HUES48 (cell line): Measurements from ENCODE around the gene DBNDD1.
"Not testable (repeated sequence)": the region's sequence is repeated elsewhere in the genome, so short reads cannot be mapped to it uniquely, and the experiment has no call there.

Experiments
- H3K27ac ChIP-seq: one replicate; pipeline ENCODE4 v1.7.0; 2013; ENCODE audit warnings: low read depth, low read length, inconsistent platforms
- H3K27me3 ChIP-seq: 2 replicates; pipeline ENCODE4 v1.6.1; 2013; ENCODE audit warnings: mild to moderate bottlenecking, low read length; ENCODE audit not compliant: control insufficient read depth, insufficient read depth
- H3K36me3 ChIP-seq: 2 replicates; pipeline ENCODE4 v1.6.1; 2013; ENCODE audit warnings: low read length; ENCODE audit not compliant: control insufficient read depth, insufficient read depth
- H3K4me1 ChIP-seq: 2 replicates; pipeline ENCODE4 v1.6.1; 2013; ENCODE audit warnings: mild to moderate bottlenecking, low read length; ENCODE audit not compliant: control insufficient read depth, insufficient read depth
- H3K4me3 ChIP-seq: 2 replicates; pipeline ENCODE4 v1.5.1; 2013; ENCODE audit warnings: mild to moderate bottlenecking, low read depth, low read length
- H3K9ac ChIP-seq: 2 replicates; pipeline ENCODE4 v1.6.1; 2013; ENCODE audit warnings: mild to moderate bottlenecking, low read depth, low read length, moderate library complexity
- H3K9me3 ChIP-seq: 2 replicates; pipeline ENCODE4 v1.6.1; 2013; ENCODE audit warnings: low read length; ENCODE audit not compliant: control insufficient read depth, insufficient read depth

DBNDD1 gene

GRCh38 chr16:89971495-89972243 lies 47.6 kb downstream of the DBNDD1 start:
- Histone ChIP-seq H3K4me1 (peaks cover 7% of the 10 kb centered on the region; the same call in 1 of the 2 replicates), H3K9ac (peak overlapping the region; percentile 95), H3K27ac (peak overlapping the region; percentile 97), H3K36me3 (peaks cover 10% of the 10 kb centered on the region), H3K4me3 (peak overlapping the region; percentile 90), H3K27me3 (no peaks in the 10 kb centered on the region), H3K9me3 (peaks cover 8% of the 10 kb centered on the region; the same call in 1 of the 2 replicates)

- Histone ChIP-seq H3K36me3 (peaks cover 10% of the 10 kb centered on the region), H3K4me1 (peaks cover 7% of the 10 kb centered on the region; the same call in 1 of the 2 replicates), H3K9ac (no peak overlapping the region), H3K9me3 (peaks cover 8% of the 10 kb centered on the region; the same call in 1 of the 2 replicates), H3K27ac (no peak overlapping the region), H3K27me3 (no peaks in the 10 kb centered on the region), H3K4me3 (no peak overlapping the region)
These were observed 49.4 kb downstream of the DBNDD1 start for GRCh38 chr16:89969741-89970410.

- H3K9ac ChIP-seq, H3K9me3 ChIP-seq, H3K4me3 ChIP-seq, H3K27ac ChIP-seq, H3K4me1 ChIP-seq, H3K27me3 ChIP-seq: not testable (repeated sequence)
- H3K36me3 ChIP-seq: peaks cover 14% of the 10 kb centered on the region
These were observed 51.2 kb downstream of the DBNDD1 start for GRCh38 chr16:89968074-89968473.

DNA sequence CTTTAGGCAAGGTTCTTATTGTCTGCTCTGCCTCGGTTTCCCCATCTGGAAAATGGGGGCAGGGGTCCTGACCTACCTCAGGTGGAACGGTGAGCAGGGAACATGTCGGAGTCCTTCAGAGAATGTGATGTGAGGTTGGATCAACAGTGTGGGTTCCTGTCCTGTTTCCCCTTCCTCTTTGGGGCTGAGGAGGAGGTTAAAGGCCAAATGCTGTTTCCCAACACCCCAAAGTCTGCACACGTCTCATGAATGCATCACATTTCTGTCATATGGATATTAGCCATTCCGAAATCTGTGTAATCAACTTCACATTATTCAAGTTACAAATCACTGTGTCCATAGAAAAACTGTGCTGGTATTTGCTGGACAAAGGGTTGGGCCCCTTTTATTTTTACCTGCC lies 51.8 kb downstream of the DBNDD1 start:
- H3K27me3 ChIP-seq, H3K27ac ChIP-seq, H3K9ac ChIP-seq, H3K4me1 ChIP-seq, H3K9me3 ChIP-seq, H3K4me3 ChIP-seq: not testable (repeated sequence)
- peaks cover 15% of the 10 kb centered on the region for H3K36me3 ChIP-seq

- 0 out of 2 replicates have a peak, but pooled peaks cover 3% of the 10 kb centered on the region for H3K4me1 ChIP-seq
- H3K9ac ChIP-seq: no peak overlapping the region
- H3K27me3 ChIP-seq: no peaks in the 10 kb centered on the region
- no peak overlapping the region for H3K27ac ChIP-seq
- H3K36me3 ChIP-seq: peaks cover 15% of the 10 kb centered on the region
- peaks cover 6% of the 10 kb centered on the region; the same call in 1 of the 2 replicates for H3K9me3 ChIP-seq
- H3K4me3 ChIP-seq: no peak overlapping the region
These were observed 52.5 kb downstream of the DBNDD1 start for GRCh38 chr16:89966756-89967155.

GRCh38 chr16:89965447-89966225 lies 53.6 kb downstream of the DBNDD1 start:
- Histone ChIP-seq H3K4me3 (no peak overlapping the region), H3K4me1 (no peaks in the 10 kb centered on the region), H3K27ac (no peak overlapping the region), H3K36me3 (peaks cover 25% of the 10 kb centered on the region), H3K27me3 (no peaks in the 10 kb centered on the region), H3K9ac (no peak overlapping the region), H3K9me3 (no peaks in the 10 kb centered on the region)

GRCh38 chr16:89964201-89964600 lies 55.1 kb downstream of the DBNDD1 start:
- no peaks in the 10 kb centered on the region for H3K4me1 ChIP-seq
- no peak overlapping the region for H3K9ac ChIP-seq
- H3K27ac ChIP-seq: no peak overlapping the region
- no peaks in the 10 kb centered on the region for H3K27me3 ChIP-seq
- H3K4me3 ChIP-seq: no peak overlapping the region
- no peaks in the 10 kb centered on the region for H3K9me3 ChIP-seq
- peaks cover 20% of the 10 kb centered on the region for H3K36me3 ChIP-seq

- peaks cover 32% of the 10 kb centered on the region for H3K36me3 ChIP-seq
- no peak overlapping the region for H3K9ac ChIP-seq
These were observed 56.3 kb downstream of the DBNDD1 start for GRCh38 chr16:89962754-89963498.

DNA sequence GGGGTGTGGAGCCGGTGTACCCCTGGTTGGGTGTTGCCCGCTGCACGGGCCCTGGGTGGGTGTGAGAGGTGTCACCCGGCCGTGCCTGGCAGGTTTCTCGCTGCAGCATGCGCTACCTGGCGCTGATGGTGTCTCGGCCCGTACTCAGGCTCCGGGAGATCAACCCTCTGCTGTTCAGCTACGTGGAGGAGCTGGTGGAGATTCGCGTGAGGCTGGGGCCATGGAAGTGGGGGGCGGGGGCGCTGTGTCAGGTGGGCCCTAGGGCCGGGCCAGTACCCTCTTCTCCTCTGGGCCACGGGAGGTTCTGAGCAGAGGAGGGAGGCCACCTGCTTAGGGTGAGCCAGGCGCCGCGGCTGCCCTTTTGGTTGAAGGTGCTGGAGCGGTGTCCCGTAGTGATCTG lies 57.3 kb downstream of the DBNDD1 start:
- Histone ChIP-seq H3K4me1 (no peaks in the 10 kb centered on the region), H3K9me3 (no peaks in the 10 kb centered on the region), H3K36me3 (peaks cover 40% of the 10 kb centered on the region), H3K27me3 (no peaks in the 10 kb centered on the region), H3K4me3 (no peak overlapping the region), H3K9ac (no peak overlapping the region), H3K27ac (no peak overlapping the region)

More at GRCh38 chr16:89962754-89963498, 56.3 kb downstream of the DBNDD1 start:
- no peaks in the 10 kb centered on the region for H3K27me3 ChIP-seq
- H3K9me3 ChIP-seq: no peaks in the 10 kb centered on the region
- no peaks in the 10 kb centered on the region for H3K4me1 ChIP-seq
- H3K4me3 ChIP-seq: no peak overlapping the region
- H3K27ac ChIP-seq: no peak overlapping the region

DNA sequence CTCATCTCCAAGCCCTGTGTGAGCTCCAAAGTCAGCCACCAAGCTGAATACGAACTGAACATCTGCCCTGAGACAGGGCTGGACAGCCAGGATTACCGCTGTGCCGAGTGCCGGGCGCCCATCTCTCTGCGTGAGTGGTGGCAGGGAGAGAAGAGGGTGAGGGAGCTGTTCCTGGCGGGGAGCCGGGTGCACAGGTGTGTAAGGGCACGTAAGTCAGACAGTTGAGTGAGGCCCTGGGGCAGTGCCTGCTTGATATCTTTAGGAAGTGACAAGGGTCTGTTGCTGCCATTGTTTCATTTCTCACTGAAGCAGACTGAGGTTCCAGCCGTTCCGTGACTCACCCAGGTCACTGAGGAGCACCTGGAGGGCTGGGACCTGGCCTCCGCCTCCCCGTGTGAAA lies 58.3 kb downstream of the DBNDD1 start:
- Histone ChIP-seq H3K27me3 (no peaks in the 10 kb centered on the region), H3K36me3 (peaks cover 37% of the 10 kb centered on the region), H3K4me1 (no peaks in the 10 kb centered on the region), H3K27ac (no peak overlapping the region), H3K9ac (no peak overlapping the region), H3K4me3 (no peak overlapping the region), H3K9me3 (no peaks in the 10 kb centered on the region)
